Activated T-helper 1 cell treated with anti-CD3 and anti-CD28 coated beads, Interleukin-2, amount 50 U/mL, for 16 hours (primary cell): ENCODE measurements around the gene OR10H2.
"Not testable (repeated sequence)": the region's sequence is repeated elsewhere in the genome, so short reads cannot be mapped to it uniquely, and the experiment has no call there.

Experiments used
- DNase-seq, 2 donors: peaks; one replicate each; pipeline ENCODE4 v3.0.0-alpha.2; 2020; ENCODE audit warnings: low read depth in 1 of 2, low spot score in 1 of 2

Gene OR10H2

DNA sequence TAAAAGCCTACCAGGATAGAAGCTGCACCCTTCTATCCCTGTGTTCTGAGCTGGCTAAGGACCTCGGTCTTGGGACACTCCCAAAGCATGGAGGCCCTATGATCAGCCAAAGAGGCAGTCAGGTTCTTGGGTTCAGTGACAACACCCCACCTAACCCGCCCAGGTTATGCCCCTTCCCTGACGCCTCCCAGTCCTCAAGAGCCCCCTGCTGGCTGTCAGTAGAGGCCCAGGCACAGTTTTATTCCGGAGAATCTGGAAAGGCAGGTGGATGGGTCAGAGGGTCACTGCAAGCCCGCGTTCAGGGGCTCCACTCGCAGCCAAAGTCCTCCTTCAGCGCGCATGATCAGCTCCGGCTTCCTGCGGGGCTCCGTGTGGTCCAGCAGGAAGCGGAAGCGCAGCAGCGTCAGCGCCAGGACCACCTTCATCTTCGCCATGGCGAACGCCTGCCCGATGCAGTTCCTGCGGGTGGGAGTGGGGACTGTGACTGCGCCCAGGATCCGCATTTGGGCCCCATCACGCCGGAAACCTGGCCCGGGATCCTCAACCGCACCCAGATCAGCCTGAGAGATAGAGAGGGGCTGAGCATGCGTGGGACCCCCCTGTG is 32.2 kb downstream of the OR10H2 start:
- no peak for DNase-seq

DNA sequence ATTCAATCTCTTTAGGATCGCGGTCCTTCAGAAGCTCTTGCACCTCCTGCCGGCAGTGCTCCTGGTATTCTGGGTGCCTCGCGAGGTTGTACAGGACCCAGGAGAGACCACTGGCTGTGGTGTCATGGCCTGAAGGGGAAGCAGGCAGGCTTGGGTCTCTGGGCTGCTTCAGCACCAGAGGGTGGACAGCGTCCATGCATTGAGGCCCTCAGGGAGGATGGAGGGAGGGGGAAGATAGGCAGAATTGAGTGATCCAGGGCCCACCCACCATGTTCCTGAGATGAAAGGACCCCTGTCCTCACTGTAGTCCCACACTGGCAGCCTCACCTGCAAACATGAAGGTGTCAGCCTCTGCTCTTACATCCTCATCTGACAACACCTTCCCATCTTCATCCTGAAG is 41.8 kb downstream of the OR10H2 start:
- no peak for DNase-seq

DNA sequence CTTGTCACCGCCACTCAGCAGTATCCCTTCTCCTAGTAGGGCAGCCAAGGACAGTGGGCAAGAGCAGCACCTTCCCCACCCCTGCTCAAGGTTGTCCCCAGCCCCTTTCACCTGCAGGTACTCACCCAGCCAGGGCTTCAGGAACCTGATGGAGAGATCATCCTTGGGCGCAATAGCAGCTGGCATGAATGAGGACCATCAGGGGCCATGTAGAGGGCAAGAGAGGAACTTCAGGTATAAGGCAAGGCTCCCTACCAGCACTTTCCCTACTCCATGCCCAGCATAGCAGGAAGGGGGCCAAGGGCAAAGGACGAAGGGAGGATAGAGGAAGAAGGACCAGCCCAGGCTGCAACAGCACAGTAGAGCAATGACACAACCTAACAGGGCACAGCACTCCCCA is 46.3 kb downstream of the OR10H2 start:
- not testable (repeated sequence) for DNase-seq

DNA sequence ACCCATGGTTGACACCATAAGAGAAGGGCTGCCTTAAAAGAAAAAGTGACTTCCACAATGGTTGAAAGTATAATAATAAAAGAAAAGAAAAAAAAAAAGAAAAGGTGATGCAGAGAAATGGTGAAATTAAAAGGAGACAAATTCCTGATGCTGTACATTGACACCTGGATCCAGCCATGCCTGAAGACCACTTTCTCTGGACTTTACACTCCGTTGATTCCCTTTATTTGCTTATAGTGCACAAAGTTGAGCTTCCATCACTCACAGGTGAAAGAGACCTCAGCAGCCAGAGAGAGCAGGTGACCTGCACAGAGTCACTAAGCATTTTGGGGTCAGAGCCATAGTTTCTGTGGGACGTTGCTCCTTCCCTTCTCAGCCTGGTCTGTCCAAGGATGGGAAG is 47.4 kb downstream of the OR10H2 start:
- DNase-seq, result no peak

DNA sequence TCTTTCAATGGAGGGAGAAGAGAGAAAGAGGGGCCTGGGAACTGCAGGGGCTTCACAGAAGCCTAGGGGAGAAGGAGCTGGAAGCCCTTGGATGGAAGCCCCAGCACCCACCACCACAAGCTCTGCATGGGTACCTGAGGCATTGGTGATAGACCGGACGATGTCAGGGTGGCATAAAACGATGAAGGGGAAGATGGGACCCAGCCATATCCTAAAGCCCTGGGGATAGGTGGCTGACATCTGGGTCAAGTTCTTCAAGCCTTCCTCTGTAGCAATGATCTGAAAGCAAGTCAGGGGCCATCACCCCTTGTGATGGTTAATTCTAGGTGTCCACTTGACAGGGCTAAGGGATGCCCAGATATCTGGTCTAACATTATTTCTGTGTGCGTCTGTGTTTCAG is 48.4 kb downstream of the OR10H2 start:
- no peak for DNase-seq

DNA sequence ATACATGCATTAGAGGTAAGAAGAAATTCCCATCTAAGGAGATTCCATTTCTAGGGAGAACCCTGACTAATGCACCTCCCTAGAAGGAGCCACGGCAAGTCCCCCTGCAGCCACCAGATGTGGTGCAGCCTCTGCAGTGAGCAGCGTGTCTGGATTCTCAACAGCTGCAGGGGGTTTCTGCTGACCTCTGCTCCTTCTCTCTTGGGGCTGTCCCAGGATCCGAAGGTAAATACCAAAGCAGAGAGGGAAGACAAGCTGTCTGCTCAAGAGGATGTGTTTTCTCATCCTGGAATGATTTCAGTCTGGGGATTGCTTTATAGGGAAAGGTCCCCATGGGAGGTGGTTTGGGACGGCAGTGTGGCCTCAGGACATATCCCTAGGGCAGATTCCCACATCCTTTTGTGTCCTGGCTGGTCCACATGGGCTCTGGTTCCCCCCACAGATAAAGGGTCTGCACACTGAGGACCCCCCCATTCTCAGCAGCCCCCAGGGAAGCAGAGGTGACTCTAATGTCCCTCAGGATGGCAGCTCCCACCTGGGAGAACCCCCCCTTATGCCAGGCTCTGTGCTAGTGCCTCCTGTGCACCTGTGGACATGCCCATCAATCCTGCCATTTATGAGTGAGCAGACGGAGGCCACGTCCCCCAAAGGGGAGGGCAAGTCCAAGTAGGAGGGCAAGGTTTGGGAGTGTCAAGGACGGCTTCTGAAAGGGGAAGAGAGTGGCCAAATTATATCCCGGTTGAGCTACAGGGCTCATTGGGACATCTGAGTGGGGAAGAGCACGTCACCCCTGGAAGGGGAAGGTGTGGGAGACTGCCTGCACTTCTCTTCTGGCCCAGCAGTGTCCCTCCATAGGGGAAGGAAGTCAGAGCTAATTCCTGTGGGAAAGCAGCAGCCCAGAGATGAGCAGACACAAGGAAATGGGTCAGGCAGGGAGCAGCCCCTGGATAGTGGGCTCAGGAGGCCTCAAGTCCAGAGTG is 49.5 kb downstream of the OR10H2 start:
- no peak for DNase-seq
